OCI-LY1 (cell line): ENCODE measurements around the gene CCAR1.

ENCODE experiments used
- H2AFZ ChIP-seq: fragments of 200-600 bp; sonication (generic), shearing (Covaris generic); 2 replicates; pipeline ENCODE4 v1.6.0; 2014; ENCODE audit warnings: antibody characterized with exemption, mild to moderate bottlenecking, low read length
- H3F3A ChIP-seq: fragments of 200-600 bp; sonication (generic), shearing (Covaris generic); 2 replicates; pipeline ENCODE4 v1.6.0; 2014; ENCODE audit warnings: mild to moderate bottlenecking, antibody characterized with exemption, low read length, moderate library complexity; ENCODE audit not compliant: insufficient read depth
- H3K27ac ChIP-seq: fragments of 200-600 bp; sonication (generic); 2 replicates; pipeline ENCODE4 v1.5.1; 2014; ENCODE audit warnings: low read length, mixed run types, mild to moderate bottlenecking, low read depth; ENCODE audit not compliant: poor library complexity, severe bottlenecking
- H3K27me3 ChIP-seq: fragments of 200-600 bp; sonication (generic); 2 replicates; pipeline ENCODE4 v1.6.0; 2014; ENCODE audit warnings: antibody characterized with exemption, mild to moderate bottlenecking, low read length, moderate library complexity; ENCODE audit not compliant: insufficient read depth
- H3K36me3 ChIP-seq: fragments of 200-600 bp; sonication (generic); 2 replicates; pipeline ENCODE4 v1.6.1; 2014; ENCODE audit warnings: mild to moderate bottlenecking, antibody characterized with exemption, low read length, moderate library complexity, mixed read lengths; ENCODE audit not compliant: insufficient read depth
- H3K4me1 ChIP-seq: fragments of 200-600 bp; sonication (generic); 2 replicates; pipeline ENCODE4 v1.5.1; 2014; ENCODE audit warnings: mild to moderate bottlenecking, low read length, moderate library complexity; ENCODE audit not compliant: insufficient read depth, severe bottlenecking
- H3K4me2 ChIP-seq: fragments of 200-600 bp; sonication (generic), shearing (Covaris generic); 2 replicates; pipeline ENCODE4 v1.6.1; 2014; ENCODE audit warnings: low read length
- H3K4me3 ChIP-seq: fragments of 200-600 bp; sonication (generic); 2 replicates; pipeline ENCODE4 v1.5.1; 2014; ENCODE audit warnings: low read length, low read depth, mild to moderate bottlenecking, mixed read lengths; ENCODE audit not compliant: poor library complexity, severe bottlenecking
- H3K79me2 ChIP-seq: fragments of 200-600 bp; shearing (Covaris generic); 2 replicates; pipeline ENCODE4 v1.6.1; 2016; ENCODE audit warnings: mixed run types, low read length, mixed read lengths; ENCODE audit not compliant: insufficient read depth
- H3K9ac ChIP-seq: fragments of 200-600 bp; sonication (generic), shearing (Covaris generic); 2 replicates; pipeline ENCODE4 v1.6.1; 2014; ENCODE audit warnings: mild to moderate bottlenecking, low read length, mixed read lengths
- H3K9me2 ChIP-seq: fragments of 200-600 bp; sonication (generic), shearing (Covaris generic); 2 replicates; pipeline ENCODE4 v1.6.1; 2014; ENCODE audit warnings: low read depth, mild to moderate bottlenecking, low read length, mixed read lengths
- H3K9me3 ChIP-seq: fragments of 200-600 bp; shearing (Covaris generic); 2 replicates; pipeline ENCODE4 v1.6.1; 2014; ENCODE audit warnings: low read length, mixed read lengths
- H4K20me1 ChIP-seq: fragments of 200-600 bp; sonication (generic), shearing (Covaris generic); 2 replicates; pipeline ENCODE4 v1.6.0; 2016; ENCODE audit warnings: mild to moderate bottlenecking, low read length; ENCODE audit not compliant: insufficient read depth
- EZH2 ChIP-seq: fragments of 200-600 bp; sonication (generic), shearing (Covaris generic); IDR thresholded peaks from 2 replicates; pipeline ENCODE4 v1.8.0; 2017; ENCODE audit warnings: borderline replicate concordance, mixed run types, mild to moderate bottlenecking, antibody characterized with exemption, low read length, moderate library complexity, mixed read lengths
- TF ChIP-seq, protein P1 (sequence below): fragments of 200-600 bp; sonication (generic), shearing (Covaris generic); IDR thresholded peaks from 2 replicates; pipeline ENCODE4 v1.5.1; 2017; ENCODE audit warnings: mild to moderate bottlenecking, antibody characterized with exemption, low read length, moderate library complexity, mixed read lengths

Gene CCAR1

DNA sequence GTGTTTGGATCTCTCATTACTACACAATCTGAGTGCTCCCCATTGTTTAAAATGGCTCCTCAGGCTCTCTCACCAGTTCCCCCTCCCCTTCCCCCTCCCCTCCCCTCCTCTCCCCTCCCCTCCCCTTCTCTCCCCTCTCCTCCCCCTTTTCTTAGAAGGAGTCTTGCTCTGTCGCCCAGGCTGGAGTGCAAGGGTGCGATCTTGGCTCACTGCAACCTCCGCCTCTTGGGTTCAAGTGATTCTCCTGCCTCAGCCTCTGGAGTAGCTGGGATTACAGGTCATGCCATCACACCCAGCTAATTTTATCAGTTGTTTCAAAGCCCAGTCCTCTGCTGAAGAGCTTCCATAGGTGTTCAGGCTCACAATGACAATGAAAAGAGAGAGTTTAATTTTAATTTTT lies 3.6 kb upstream of the CCAR1 start:
- TF ChIP-seq EZH2, result no peak
- TF ChIP-seq, protein P1, sequence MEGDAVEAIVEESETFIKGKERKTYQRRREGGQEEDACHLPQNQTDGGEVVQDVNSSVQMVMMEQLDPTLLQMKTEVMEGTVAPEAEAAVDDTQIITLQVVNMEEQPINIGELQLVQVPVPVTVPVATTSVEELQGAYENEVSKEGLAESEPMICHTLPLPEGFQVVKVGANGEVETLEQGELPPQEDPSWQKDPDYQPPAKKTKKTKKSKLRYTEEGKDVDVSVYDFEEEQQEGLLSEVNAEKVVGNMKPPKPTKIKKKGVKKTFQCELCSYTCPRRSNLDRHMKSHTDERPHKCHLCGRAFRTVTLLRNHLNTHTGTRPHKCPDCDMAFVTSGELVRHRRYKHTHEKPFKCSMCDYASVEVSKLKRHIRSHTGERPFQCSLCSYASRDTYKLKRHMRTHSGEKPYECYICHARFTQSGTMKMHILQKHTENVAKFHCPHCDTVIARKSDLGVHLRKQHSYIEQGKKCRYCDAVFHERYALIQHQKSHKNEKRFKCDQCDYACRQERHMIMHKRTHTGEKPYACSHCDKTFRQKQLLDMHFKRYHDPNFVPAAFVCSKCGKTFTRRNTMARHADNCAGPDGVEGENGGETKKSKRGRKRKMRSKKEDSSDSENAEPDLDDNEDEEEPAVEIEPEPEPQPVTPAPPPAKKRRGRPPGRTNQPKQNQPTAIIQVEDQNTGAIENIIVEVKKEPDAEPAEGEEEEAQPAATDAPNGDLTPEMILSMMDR, result no peak
- H3K4me3 ChIP-seq, result no peak overlapping the region
- H3K27ac ChIP-seq, result no peak overlapping the region
- peaks cover 11% of the 10 kb centered on the region for H3K79me2 ChIP-seq
- H3F3A ChIP-seq, result no peaks in the 10 kb centered on the region
- peaks cover 4% of the 10 kb centered on the region; the same call in 1 of the 2 replicates for H3K36me3 ChIP-seq
- H3K9me3 ChIP-seq, result no peaks in the 10 kb centered on the region
- no peaks in the 10 kb centered on the region for H3K27me3 ChIP-seq
- H4K20me1 ChIP-seq, result no peaks in the 10 kb centered on the region
- H3K9me2 ChIP-seq, result no peaks in the 10 kb centered on the region
- no peak overlapping the region for H2AFZ ChIP-seq
- H3K4me1 ChIP-seq, result peaks cover 10% of the 10 kb centered on the region
- no peak overlapping the region for H3K9ac ChIP-seq
- H3K4me2 ChIP-seq, result no peak overlapping the region

DNA sequence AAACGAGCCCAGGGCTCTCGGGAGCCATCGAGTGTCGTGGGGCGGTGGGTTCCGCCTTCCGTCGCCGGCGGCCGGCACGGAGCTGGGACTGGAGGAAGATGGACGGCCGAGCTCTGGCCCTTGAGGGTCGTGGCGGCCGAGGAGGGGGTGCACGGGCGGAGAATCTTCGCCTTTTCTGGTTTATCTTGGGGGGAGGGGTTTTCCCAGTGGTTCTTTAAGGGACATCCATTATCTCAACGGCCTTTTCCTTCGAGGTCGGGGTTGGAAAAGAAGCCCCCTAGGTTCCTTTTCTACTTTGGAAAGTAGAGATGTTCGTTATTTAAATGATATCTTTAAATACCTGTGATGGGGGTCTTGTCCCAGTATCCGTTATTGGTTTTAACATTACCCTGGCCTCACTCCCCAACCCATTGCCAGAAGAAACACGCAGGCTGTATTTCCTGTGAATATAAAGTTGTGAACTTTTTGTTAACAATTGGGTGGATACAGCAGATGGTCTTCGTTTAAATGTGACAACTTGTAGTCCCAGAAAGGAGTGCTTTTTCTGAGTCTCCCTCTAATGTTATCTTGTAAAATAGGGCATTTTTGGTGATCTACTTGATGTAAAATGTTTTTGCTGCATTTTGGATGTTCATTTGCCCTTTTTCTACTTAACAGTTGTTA lies 765 bp downstream of the CCAR1 start:
- peaks cover 14% of the 10 kb centered on the region for H3K4me1 ChIP-seq
- H3K36me3 ChIP-seq, result peaks cover 44% of the 10 kb centered on the region
- no peaks in the 10 kb centered on the region for H3K9me2 ChIP-seq
- H3K4me2 ChIP-seq, result peak overlapping the region; percentile 90
- peak overlapping the region; percentile 74 for H3K27ac ChIP-seq
- peak overlapping the region; percentile 99 for H3K4me3 ChIP-seq
- H2AFZ ChIP-seq, result no peak overlapping the region
- peak overlapping the region; percentile 100 for H3K9ac ChIP-seq
- H3K27me3 ChIP-seq, result no peaks in the 10 kb centered on the region
- H3K79me2 ChIP-seq, result peaks cover 16% of the 10 kb centered on the region
- H3F3A ChIP-seq, result no peaks in the 10 kb centered on the region
- TF ChIP-seq EZH2, result no peak
- TF ChIP-seq, protein P1, result no peak
- no peaks in the 10 kb centered on the region for H3K9me3 ChIP-seq
- no peaks in the 10 kb centered on the region for H4K20me1 ChIP-seq

DNA sequence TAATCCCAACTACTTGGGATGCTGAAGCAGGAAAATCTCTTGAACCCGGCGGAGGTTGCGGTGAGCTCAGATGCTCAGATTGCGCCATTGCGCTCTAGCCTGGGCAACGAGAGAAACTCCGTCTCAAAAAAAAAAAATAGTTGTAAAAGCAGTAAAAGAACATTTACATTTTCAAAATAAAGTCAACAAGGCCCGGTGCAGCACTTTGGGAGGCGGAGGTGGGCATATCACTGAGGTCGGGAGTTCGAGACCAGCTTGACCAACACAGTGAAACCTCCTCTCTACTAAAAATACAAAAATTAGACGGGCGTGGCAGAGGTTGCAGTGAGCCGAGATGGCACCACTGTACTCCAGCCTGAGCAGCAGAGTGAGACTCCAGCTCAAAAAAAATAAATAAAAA lies 4.0 kb downstream of the CCAR1 start:
- no peak overlapping the region for H2AFZ ChIP-seq
- H3K9me2 ChIP-seq, result no peaks in the 10 kb centered on the region
- no peak overlapping the region for H3K9ac ChIP-seq
- peaks cover 74% of the 10 kb centered on the region for H3K36me3 ChIP-seq
- H4K20me1 ChIP-seq, result no peaks in the 10 kb centered on the region
- peaks cover 16% of the 10 kb centered on the region for H3K79me2 ChIP-seq
- no peaks in the 10 kb centered on the region for H3F3A ChIP-seq
- H3K4me1 ChIP-seq, result peaks cover 14% of the 10 kb centered on the region
- H3K4me3 ChIP-seq, result no peak overlapping the region
- no peaks in the 10 kb centered on the region for H3K27me3 ChIP-seq
- no peaks in the 10 kb centered on the region for H3K9me3 ChIP-seq
- no peak for TF ChIP-seq EZH2
- TF ChIP-seq, protein P1, result no peak
- no peak overlapping the region for H3K4me2 ChIP-seq
- no peak overlapping the region for H3K27ac ChIP-seq
